A549 (cell line): ENCODE measurements around the gene NFIX.

ENCODE experiments used
- BHLHE40 ChIP-seq: IDR thresholded peaks from 2 replicates; pipeline ENCODE4 v1.6.1; 2012; ENCODE audit warnings: low read depth, low read length, inconsistent platforms
- CBX2 ChIP-seq: fragments of 200-600 bp; sonication (generic); IDR thresholded peaks from 2 replicates; pipeline ENCODE4 v1.6.1; 2016; ENCODE audit warnings: low read depth, mild to moderate bottlenecking, borderline replicate concordance
- HOXA7 ChIP-seq: fragments of 250-450 bp; sonication (Bioruptor Pico); IDR thresholded peaks from 2 replicates; pipeline ENCODE4 v1.5.0; 2020; ENCODE audit warnings: mild to moderate bottlenecking, moderate library complexity
- MYC ChIP-seq: IDR thresholded peaks from 2 replicates; pipeline ENCODE4 v1.6.1; 2012; ENCODE audit warnings: mild to moderate bottlenecking, inconsistent platforms, low read length, improper control_type of control experiment, borderline replicate concordance
- TF ChIP-seq, protein P1 (sequence below): fragments of 200-600 bp; sonication (generic); IDR thresholded peaks from 2 replicates; pipeline ENCODE4 v1.6.1; 2016; ENCODE audit warnings: antibody characterized with exemption, mild to moderate bottlenecking, moderate library complexity
- TF ChIP-seq, protein P2 (sequence below): fragments of >200 bp; sonication (Bioruptor Twin); formaldehyde crosslinking; IDR thresholded peaks from 3 replicates; pipeline ENCODE4 v1.5.1; 2016

DNA sequence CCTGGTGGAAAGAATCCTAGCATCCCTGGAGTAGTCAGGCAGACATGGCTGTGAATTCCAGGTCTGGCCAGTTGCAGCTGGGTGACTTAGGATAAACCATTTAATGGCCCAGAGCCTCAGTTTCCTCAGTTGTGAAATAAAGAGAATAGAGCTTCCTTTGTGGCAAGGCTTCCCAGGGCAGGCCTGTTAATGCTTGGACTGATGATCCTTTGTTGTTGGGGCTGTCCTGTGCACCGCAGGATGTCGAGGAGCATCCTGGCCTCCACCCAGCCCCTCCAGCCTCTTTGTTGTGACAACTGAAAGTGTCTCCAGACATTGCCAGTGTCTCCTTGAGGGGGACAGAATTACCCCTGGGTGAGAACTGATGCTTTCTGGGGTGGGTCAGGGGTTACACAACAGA lies 91.1 kb downstream of the NFIX start:
- no peak for TF ChIP-seq BHLHE40
- TF ChIP-seq, protein P1, sequence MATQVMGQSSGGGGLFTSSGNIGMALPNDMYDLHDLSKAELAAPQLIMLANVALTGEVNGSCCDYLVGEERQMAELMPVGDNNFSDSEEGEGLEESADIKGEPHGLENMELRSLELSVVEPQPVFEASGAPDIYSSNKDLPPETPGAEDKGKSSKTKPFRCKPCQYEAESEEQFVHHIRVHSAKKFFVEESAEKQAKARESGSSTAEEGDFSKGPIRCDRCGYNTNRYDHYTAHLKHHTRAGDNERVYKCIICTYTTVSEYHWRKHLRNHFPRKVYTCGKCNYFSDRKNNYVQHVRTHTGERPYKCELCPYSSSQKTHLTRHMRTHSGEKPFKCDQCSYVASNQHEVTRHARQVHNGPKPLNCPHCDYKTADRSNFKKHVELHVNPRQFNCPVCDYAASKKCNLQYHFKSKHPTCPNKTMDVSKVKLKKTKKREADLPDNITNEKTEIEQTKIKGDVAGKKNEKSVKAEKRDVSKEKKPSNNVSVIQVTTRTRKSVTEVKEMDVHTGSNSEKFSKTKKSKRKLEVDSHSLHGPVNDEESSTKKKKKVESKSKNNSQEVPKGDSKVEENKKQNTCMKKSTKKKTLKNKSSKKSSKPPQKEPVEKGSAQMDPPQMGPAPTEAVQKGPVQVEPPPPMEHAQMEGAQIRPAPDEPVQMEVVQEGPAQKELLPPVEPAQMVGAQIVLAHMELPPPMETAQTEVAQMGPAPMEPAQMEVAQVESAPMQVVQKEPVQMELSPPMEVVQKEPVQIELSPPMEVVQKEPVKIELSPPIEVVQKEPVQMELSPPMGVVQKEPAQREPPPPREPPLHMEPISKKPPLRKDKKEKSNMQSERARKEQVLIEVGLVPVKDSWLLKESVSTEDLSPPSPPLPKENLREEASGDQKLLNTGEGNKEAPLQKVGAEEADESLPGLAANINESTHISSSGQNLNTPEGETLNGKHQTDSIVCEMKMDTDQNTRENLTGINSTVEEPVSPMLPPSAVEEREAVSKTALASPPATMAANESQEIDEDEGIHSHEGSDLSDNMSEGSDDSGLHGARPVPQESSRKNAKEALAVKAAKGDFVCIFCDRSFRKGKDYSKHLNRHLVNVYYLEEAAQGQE: no peak
- TF ChIP-seq, protein P2, sequence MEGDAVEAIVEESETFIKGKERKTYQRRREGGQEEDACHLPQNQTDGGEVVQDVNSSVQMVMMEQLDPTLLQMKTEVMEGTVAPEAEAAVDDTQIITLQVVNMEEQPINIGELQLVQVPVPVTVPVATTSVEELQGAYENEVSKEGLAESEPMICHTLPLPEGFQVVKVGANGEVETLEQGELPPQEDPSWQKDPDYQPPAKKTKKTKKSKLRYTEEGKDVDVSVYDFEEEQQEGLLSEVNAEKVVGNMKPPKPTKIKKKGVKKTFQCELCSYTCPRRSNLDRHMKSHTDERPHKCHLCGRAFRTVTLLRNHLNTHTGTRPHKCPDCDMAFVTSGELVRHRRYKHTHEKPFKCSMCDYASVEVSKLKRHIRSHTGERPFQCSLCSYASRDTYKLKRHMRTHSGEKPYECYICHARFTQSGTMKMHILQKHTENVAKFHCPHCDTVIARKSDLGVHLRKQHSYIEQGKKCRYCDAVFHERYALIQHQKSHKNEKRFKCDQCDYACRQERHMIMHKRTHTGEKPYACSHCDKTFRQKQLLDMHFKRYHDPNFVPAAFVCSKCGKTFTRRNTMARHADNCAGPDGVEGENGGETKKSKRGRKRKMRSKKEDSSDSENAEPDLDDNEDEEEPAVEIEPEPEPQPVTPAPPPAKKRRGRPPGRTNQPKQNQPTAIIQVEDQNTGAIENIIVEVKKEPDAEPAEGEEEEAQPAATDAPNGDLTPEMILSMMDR: no peak
- no peak for TF ChIP-seq HOXA7 (CRISPR knock-in tag)
- no peak for TF ChIP-seq MYC
- TF ChIP-seq CBX2: no peak
